ENCODE measurements around the gene PTHLH. TPM values are rescaled to one million over a fixed set of nuclear protein-coding genes. Genes with fewer than 3 reads are reported as not detected.

PTHLH gene
- total RNA-seq, 1 experiment from 2014 or later, result not detected

GRCh38 chr12:27953817-27954216 is 18.7 kb downstream of the PTHLH start:
- no peak overlapping the region for H3K27ac Mint-ChIP-seq
- POLR2A ChIA-PET, result no interaction called here
- no peaks in the 10 kb centered on the region for H3K9me3 Mint-ChIP-seq
- H3K4me1 Mint-ChIP-seq, result peaks cover 18% of the 10 kb centered on the region
- TF ChIP-seq ZNF232 (CRISPR knock-in tag; IDR thresholded peaks at IDR 0.05), result no peak
- no peak for TF ChIP-seq NR1H2 (CRISPR knock-in tag; IDR thresholded peaks at IDR 0.05)
- TF ChIP-seq ZNF416 (CRISPR knock-in tag; IDR thresholded peaks at IDR 0.05), result no peak
- no peak for TF ChIP-seq ATF3 (CRISPR knock-in tag; conservative IDR thresholded peaks at IDR 0.05)
- no peak for TF ChIP-seq CREB1 (CRISPR knock-in tag; IDR thresholded peaks at IDR 0.05)
- TF ChIP-seq ETV6 (CRISPR knock-in tag; IDR thresholded peaks at IDR 0.05), result no peak
- TF ChIP-seq NFYB (CRISPR knock-in tag; conservative IDR thresholded peaks at IDR 0.05; ENCODE audit: low read depth), result no peak
- no peak for TF ChIP-seq CTCF (IDR thresholded peaks at IDR 0.05)
- TF ChIP-seq MYBL2 (CRISPR knock-in tag; IDR thresholded peaks at IDR 0.05), result no peak
- TF ChIP-seq ZNF423 (CRISPR knock-in tag; IDR thresholded peaks at IDR 0.05), result no peak
- no peak for TF ChIP-seq RORB (CRISPR knock-in tag; IDR thresholded peaks at IDR 0.05)
- TF ChIP-seq MLX (CRISPR knock-in tag; IDR thresholded peaks at IDR 0.05), result no peak
- TF ChIP-seq ZNF671 (CRISPR knock-in tag; IDR thresholded peaks at IDR 0.05), result no peak
- no peak for TF ChIP-seq RELA (CRISPR knock-in tag; IDR thresholded peaks at IDR 0.05; ENCODE audit: borderline replicate concordance)
- no peak for TF ChIP-seq SMAD3 (CRISPR knock-in tag; IDR thresholded peaks at IDR 0.05; ENCODE audit: borderline replicate concordance)
- TF ChIP-seq MXD4 (CRISPR knock-in tag; IDR thresholded peaks at IDR 0.05; ENCODE audit: borderline replicate concordance), result no peak
- TF ChIP-seq ZNF532 (CRISPR knock-in tag; IDR thresholded peaks at IDR 0.05; ENCODE audit: borderline replicate concordance), result no peak
- TF ChIP-seq SOX15 (CRISPR knock-in tag; IDR thresholded peaks at IDR 0.05), result no peak
- no peak for TF ChIP-seq PRRX2 (CRISPR knock-in tag; IDR thresholded peaks at IDR 0.05)
- no peak for TF ChIP-seq PRDM15 (CRISPR knock-in tag; IDR thresholded peaks at IDR 0.05)
- H3K36me3 Mint-ChIP-seq, result no peaks in the 10 kb centered on the region
- no peak overlapping the region for H3K4me3 Mint-ChIP-seq
- CTCF ChIA-PET, result no interaction called here
- no peaks in the 10 kb centered on the region for H3K27me3 Mint-ChIP-seq (ENCODE audit: low read depth)
- DNase-seq (ENCODE audit: low spot score) (no peak), ATAC-seq (no peak)
